CD4-positive, alpha-beta T cell treated with Interleukin-15 for 1 hour (primary cell): ENCODE data around the gene CASK.
"Not testable (repeated sequence)": the region's sequence is repeated elsewhere in the genome, so short reads cannot be mapped to it uniquely, and the experiment has no call there.

Source experiments
- DNase-seq: peaks from one replicate; pipeline ENCODE4 v3.0.0-alpha.2; 2020

Gene CASK

DNA sequence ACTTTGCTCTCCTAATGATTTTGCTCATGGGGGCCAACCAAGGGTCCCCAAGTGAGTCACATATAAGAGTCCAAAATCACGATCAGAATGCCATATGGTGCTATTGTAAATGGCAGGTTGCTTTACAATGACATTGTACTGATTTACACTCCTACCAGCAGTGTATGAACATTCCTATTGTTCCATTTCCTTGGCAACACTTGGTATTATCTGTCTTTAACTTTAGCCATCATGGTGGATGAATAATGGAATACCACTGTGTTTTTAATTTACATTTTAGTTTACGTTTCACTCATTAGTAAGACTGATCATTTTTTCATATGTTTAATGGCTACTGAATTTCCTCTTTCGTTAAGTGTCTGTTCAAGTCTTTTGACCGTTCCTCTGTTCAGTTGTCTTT, 379.7 kb downstream of the CASK start:
- no peak for DNase-seq

GRCh38 chrX:41543025-41543424, 380.3 kb downstream of the CASK start:
- DNase-seq = no peak

GRCh38 chrX:41542536-41542935, 380.8 kb downstream of the CASK start:
- no peak for DNase-seq

GRCh38 chrX:41542135-41542534, 381.2 kb downstream of the CASK start:
- DNase-seq = no peak

- DNase-seq = no peak
These were observed 382.0 kb downstream of the CASK start for GRCh38 chrX:41541386-41541785.

- DNase-seq = no peak
These were observed 384.6 kb downstream of the CASK start for GRCh38 chrX:41538707-41539106.

- DNase-seq = no peak
These were observed 393.3 kb downstream of the CASK start for GRCh38 chrX:41530085-41530484.

GRCh38 chrX:41529221-41529620, 394.1 kb downstream of the CASK start:
- no peak for DNase-seq

- no peak for DNase-seq
These were observed 394.6 kb downstream of the CASK start for GRCh38 chrX:41528784-41529183.

- DNase-seq = no peak
These were observed 396.4 kb downstream of the CASK start for GRCh38 chrX:41526925-41527324.

GRCh38 chrX:41526271-41526670, 397.1 kb downstream of the CASK start:
- DNase-seq = no peak

DNA sequence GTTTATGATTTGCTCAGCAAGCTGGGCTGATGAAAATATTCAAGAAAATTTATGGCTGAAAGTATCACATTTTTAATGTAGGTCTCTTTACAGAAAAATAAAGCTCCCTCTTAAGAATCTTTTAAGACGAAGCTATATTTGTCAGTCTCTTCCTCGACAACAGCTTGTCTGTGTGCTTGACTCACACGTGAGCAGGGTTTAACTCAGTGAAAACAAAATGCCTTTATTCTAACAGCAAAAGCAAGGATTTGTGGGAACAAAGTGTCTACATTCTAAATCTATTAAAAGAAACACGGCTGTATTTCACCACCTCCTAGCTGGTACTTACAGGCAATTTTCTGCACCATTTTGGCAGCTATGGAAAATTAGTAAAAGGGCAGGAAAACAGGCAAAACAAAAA, 400.7 kb downstream of the CASK start:
- no peak for DNase-seq

DNA sequence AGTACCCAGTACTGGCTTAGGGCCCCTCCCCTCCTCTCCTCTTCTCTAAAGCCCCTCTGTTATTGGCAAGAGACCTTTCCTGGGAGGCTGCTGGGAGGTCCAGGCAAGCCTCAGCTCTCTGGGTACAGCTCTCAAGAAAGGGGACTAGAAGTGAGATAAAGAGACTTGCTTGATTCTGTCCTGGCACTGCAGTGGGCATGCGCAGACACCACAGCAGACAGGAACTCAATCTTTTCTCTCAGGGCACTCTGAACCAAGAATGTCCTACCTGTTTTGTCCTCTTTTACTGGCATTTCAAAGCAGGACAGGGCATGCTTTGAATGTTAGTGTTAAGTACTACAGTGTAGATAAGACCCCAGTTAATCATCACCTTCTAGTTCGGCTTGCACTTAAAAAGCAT, 401.3 kb downstream of the CASK start:
- DNase-seq = no peak

GRCh38 chrX:41519468-41519867, 403.9 kb downstream of the CASK start:
- no peak for DNase-seq

GRCh38 chrX:41518841-41519220, 404.5 kb downstream of the CASK start:
- no peak for DNase-seq

DNA sequence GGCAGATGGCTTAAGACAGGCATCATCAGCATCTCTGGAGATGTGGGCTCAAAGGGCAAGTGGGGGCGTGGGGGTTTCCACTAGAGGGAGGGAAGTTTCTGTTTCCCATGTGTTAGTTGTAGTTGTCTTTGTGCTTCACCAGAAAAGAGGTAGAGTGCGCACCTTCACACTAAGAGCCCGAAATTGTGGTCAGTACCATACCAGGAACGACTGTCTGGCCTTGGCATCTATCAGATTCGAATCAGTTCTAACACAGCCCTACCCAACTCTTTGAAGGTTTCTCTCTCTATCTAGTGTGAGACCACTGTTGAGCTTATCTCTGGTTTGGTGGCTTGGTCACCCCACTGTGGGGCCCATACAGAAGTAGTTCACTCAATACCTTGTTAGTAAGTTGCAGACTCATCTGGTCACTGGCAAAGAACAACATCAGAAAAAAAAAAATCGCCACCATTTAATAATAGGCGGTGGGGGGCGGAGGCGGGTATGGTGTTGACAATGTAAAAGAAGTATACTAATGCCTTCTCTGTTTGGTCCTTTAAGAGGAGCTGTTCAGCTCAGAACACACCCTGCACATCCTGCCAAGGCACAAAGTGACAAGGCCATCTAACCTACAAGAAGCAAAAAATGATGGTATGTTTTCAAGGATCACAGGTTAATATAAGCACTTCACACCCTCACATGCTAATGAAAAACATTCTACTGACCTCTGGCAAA, 405.1 kb downstream of the CASK start:
- DNase-seq = no peak

DNA sequence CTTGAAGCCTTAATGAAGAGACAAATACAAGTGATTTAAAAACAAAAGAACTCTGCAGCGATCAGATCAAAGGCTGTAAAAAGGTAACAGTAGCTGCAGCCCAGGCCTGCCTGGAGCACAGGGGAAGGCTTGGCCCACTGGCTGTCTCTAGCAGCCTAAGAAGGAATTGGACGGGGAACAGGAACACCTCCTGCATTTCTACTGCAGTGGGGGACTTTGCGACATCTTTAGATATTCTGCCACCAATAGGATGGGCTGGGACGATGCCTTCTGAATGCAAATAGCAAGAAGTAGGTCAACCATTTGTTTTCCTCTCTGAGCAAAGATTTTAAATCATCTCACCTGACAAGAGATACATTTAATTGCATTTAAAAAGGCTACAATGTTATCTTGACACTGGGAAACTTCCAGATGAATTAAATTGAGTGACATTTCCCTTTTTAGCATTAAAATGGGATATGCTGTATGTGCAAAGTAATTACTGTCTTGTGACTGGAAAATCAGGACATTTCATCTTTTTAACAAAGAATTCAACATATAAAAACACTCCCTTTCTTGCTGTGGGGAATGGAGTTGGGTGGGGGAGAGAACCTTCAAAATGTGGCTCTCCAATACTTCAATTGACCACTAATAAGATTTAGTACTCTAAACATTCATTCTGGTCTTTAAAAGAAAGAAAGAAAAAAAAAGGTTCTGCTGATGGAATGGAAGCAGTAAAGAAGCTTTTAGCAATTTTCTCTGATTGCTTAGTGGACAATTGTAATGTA, 406.2 kb downstream of the CASK start:
- DNase-seq = no peak

GRCh38 chrX:41516456-41516855, 406.9 kb downstream of the CASK start:
- no peak for DNase-seq

DNA sequence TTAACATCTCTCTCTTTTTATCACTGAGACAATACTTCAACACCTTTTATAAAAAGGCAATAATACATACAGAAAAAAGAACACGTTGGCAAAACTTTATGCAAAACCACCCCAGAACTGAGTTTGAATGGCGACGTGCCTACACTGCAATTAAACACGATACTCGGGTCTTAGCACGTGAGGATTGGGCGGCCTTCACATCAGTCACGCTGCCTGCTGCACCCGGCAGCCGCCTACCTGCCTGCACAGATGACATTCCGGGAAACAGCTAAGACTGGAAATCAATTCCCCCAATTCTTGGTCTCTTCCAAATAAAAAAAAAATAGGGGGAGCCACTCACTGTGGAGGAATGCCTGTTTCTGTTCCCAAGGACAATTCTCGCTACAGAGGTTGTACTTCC, 408.0 kb downstream of the CASK start:
- no peak for DNase-seq

DNA sequence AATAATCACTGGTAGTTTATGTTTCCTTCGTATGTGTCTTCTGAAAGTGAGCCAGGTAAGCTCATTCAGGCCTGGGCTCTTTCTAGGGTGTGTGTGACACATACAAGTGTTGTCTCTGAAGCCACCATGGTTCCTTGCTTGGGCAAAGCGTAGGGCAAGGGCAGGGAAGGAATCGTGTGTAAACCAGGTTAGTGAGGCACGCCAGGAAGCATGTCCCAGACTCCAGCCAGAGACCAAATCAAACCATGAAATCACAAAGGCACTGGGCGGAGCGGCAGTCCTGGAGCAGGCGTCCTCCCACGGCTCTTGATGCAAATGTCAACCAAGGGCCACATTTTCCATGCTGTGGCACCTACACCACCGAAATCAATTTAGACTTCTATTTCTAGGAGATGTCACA, 409.2 kb downstream of the CASK start:
- DNase-seq = no peak

DNA sequence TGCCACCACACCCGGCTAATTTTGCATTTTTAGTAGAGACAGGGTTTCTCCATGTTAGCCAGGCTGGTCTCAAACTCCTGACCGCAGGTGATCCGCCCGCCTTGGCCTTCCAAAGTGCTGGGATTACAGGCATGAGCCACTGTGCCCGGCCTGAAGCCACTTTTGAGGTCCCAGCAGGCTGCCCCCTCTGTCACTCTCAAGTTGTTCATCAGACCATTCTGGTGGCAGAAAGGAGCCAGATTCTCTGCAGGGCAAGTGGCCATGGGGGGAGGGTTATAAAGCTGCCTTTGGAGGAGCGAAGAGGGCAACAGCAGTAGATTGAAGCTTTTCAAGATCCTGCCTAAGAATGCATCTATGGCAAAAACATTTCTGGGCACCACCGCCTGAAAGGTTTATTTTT, 410.5 kb downstream of the CASK start:
- not testable (repeated sequence) for DNase-seq

DNA sequence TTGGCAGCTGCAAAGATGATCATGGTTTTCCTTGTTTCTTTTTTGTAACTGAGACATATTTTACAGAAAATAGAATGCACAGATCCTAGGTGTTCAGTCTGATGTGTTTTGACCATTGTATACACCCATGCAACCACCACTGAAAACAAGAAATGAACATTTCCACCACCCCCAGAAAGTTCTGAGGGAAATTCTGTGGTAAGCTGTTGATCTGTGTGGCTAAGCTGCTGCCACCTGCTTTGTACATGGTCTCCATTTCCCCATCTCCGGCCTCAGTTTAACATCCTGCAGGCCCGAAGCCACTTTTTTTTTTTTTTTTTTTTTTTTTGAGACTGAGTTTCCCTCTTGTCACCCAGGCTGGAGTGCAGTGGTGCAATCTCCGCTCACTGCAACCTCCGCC, 411.0 kb downstream of the CASK start:
- no peak for DNase-seq

DNA sequence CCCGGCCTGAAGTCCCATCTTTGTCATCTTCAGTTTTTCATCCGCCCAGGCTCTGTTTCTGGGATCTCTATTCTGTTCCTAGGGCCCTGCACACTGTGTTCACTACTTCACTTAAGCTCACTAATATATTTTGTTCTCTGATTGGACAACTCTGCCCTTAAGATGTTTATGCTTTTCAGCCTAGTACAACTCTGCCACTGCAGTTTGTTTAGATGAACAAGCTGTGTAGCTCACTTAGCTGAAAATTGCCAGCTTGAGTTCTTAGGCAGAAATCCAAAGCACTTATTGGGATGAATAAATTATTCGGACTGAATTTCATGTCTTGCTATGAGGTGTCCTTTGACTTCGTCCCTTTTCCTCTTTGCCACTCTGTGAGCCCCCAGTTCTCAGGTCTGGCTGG, 415.4 kb downstream of the CASK start:
- DNase-seq = no peak

DNA sequence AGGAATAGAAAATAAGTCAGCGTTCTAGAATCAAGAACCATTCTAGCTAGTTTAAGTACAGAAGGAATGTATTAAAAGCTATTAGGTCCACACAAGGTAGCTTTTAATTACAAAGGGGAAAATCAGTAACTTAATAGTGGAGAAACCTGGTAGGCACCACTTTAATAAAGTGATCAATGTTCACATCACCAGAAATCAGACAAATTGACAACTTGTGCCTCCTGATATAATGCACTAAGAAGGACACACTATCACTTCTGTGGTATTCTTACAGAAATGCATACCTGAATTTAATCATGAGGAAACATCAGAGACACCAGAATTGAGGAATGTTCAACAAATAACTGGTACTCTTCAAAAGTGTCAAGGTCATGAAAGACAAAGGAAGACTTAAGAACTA, 421.4 kb downstream of the CASK start:
- DNase-seq = no peak

GRCh38 chrX:41499984-41500383, 423.4 kb downstream of the CASK start:
- DNase-seq = no peak
